NT2/D1 (cell line): Measurements from ENCODE around the gene SLC6A17.

Experiments
- YY1 ChIP-seq: IDR thresholded peaks from 2 replicates; pipeline ENCODE4 v1.6.1; 2011; ENCODE audit not compliant: insufficient read length, insufficient read depth
- ZNF274 ChIP-seq: IDR thresholded peaks from 2 replicates; pipeline ENCODE4 v1.6.1; 2011; ENCODE audit warnings: mild to moderate bottlenecking, low read depth, low read length

GRCh38 chr1:110159168-110159567 is 8.9 kb downstream of the SLC6A17 start:
- TF ChIP-seq YY1, result no peak
- TF ChIP-seq ZNF274, result no peak
